Measurements from ENCODE around the gene PDE8A.
A peak's percentile ranks its signal among the peaks of the same experiment; 100 is the strongest.

The PDE8A gene

DNA sequence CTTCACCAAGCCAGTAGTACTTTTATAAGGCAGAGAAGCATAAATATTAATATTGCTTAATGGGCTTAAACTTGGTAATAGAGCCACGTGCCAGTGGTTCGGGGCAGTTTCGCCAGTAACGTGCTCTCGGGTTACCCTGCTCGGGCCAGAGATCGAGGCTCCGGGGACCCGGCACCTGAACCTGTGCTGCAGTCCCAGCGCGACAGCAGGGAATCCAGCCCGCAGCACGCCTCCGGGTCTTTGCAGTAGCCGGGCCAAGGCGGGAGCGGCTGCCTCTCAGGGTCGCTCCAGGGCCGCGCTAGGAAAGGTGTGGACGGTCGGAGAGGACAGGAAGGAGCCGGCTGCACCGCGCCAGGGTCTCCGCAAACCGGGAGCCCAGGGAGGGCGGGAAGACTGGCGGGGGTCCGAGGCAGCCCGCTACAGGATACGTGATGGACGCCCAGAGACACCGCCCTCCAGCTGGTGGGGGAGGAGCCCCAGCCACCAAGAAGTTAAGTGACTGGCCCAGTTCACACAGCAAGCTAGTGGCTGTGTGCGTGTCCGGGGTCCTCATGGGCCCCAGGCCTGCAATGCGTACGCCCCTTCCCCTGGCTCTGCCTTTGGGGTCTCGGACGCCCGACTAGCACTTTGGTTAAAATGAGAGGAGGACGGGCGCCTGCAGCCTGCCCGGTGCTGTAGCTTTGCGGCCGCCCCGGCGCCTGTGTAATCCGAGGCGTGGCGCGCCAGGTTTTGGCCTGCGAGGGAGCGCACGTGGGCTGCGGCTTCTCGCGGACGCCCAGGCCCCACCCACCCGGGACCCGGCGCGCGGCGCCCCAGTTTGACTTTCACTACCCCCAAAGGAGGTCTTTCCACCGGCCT lies 1.2 kb upstream of the PDE8A start (continued):
- TF ChIP-seq ZSCAN4 (tag by site-specific recombination; IDR thresholded peaks at IDR 0.05) (0 out of 2 replicates have a peak, but pooled peaks have one; percentile 18), ZNF239 (tag by site-specific recombination; IDR thresholded peaks at IDR 0.05) (no peak), MZF1 (tag by site-specific recombination; IDR thresholded peaks at IDR 0.05; ENCODE audit: borderline replicate concordance) (no peak), PRDM10 (tag by site-specific recombination; IDR thresholded peaks at IDR 0.05) (peak; percentile 62; the same call in 1 of the 2 replicates), PRDM4 (tag by site-specific recombination; IDR thresholded peaks at IDR 0.05) (no peak; the same call in 1 of the 2 replicates), ZNF670 (tag by site-specific recombination; IDR thresholded peaks at IDR 0.05; ENCODE audit: low read depth) (no peak), ZNF777 (tag by site-specific recombination; IDR thresholded peaks at IDR 0.05; ENCODE audit: borderline replicate concordance) (no peak), ZBTB6 (tag by site-specific recombination; IDR thresholded peaks at IDR 0.05) (peak; percentile 98), KLF10 (tag by site-specific recombination; IDR thresholded peaks at IDR 0.05) (peak; percentile 85), ZFHX2 (tag by site-specific recombination; conservative IDR thresholded peaks at IDR 0.05) (peak; percentile 5; the same call in 1 of the 2 replicates), ZNF354C (tag by site-specific recombination; IDR thresholded peaks at IDR 0.05; ENCODE audit: borderline replicate concordance, low read depth) (no peak), ZBTB21 (tag by site-specific recombination; IDR thresholded peaks at IDR 0.05) (no peak), ZNF114 (tag by site-specific recombination; IDR thresholded peaks at IDR 0.05) (no peak), BCL11A (tag by site-specific recombination; IDR thresholded peaks at IDR 0.05; ENCODE audit: low read depth) (peak; percentile 89), ZNF558 (tag by site-specific recombination; IDR thresholded peaks at IDR 0.05) (no peak), ZNF184 (tag by site-specific recombination; IDR thresholded peaks at IDR 0.05) (no peak), IKZF3 (tag by site-specific recombination; IDR thresholded peaks at IDR 0.05) (peak; percentile 96), KLF16 (tag by site-specific recombination; IDR thresholded peaks at IDR 0.05) (peak; percentile 99), ATF2 (tag by site-specific recombination; IDR thresholded peaks at IDR 0.05; ENCODE audit: low read depth) (no peak), KLF1 (tag by site-specific recombination; IDR thresholded peaks at IDR 0.05) (peak; percentile 91), ZNF48 (tag by site-specific recombination; IDR thresholded peaks at IDR 0.05) (no peak)
- TF ChIP-seq, protein P1, sequence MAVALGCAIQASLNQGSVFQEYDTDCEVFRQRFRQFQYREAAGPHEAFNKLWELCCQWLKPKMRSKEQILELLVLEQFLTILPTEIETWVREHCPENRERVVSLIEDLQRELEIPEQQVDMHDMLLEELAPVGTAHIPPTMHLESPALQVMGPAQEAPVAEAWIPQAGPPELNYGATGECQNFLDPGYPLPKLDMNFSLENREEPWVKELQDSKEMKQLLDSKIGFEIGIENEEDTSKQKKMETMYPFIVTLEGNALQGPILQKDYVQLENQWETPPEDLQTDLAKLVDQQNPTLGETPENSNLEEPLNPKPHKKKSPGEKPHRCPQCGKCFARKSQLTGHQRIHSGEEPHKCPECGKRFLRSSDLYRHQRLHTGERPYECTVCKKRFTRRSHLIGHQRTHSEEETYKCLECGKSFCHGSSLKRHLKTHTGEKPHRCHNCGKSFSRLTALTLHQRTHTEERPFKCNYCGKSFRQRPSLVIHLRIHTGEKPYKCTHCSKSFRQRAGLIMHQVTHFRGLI (tag by site-specific recombination; IDR thresholded peaks at IDR 0.05), result no peak; the same call in 1 of the 2 replicates
- TF ChIP-seq, protein P2, sequence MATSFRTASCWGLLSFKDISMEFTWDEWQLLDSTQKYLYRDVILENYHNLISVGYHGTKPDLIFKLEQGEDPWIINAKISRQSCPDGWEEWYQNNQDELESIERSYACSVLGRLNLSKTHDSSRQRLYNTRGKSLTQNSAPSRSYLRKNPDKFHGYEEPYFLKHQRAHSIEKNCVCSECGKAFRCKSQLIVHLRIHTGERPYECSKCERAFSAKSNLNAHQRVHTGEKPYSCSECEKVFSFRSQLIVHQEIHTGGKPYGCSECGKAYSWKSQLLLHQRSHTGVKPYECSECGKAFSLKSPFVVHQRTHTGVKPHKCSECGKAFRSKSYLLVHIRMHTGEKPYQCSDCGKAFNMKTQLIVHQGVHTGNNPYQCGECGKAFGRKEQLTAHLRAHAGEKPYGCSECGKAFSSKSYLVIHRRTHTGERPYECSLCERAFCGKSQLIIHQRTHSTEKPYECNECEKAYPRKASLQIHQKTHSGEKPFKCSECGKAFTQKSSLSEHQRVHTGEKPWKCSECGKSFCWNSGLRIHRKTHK (tag by site-specific recombination; IDR thresholded peaks at IDR 0.05), result no peak
- TF ChIP-seq, protein P3, sequence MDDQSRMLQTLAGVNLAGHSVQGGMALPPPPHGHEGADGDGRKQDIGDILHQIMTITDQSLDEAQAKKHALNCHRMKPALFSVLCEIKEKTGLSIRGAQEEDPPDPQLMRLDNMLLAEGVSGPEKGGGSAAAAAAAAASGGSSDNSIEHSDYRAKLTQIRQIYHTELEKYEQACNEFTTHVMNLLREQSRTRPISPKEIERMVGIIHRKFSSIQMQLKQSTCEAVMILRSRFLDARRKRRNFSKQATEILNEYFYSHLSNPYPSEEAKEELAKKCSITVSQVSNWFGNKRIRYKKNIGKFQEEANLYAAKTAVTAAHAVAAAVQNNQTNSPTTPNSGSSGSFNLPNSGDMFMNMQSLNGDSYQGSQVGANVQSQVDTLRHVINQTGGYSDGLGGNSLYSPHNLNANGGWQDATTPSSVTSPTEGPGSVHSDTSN (CRISPR knock-in tag; IDR thresholded peaks at IDR 0.05), result peak; percentile 83; the same call in 1 of the 2 replicates
